Nephron (organoid): Measurements from ENCODE around the gene SLC6A9.

Source experiments
- H3K27ac Mint-ChIP-seq, 3 experiments: 2 replicates each; pipeline ENCODE4 v1.8.0; 2020; ENCODE audit warnings: mixed read lengths in 3 of 3, mild to moderate bottlenecking in 2 of 3, moderate library complexity in 1 of 3
- H3K27me3 Mint-ChIP-seq: 2 replicates; pipeline ENCODE4 v1.8.0; 2021; ENCODE audit warnings: low read depth, mild to moderate bottlenecking, moderate library complexity, mixed read lengths
- H3K36me3 Mint-ChIP-seq: 2 replicates; pipeline ENCODE4 v1.8.0; 2020; ENCODE audit warnings: low read depth, mixed read lengths
- H3K4me1 Mint-ChIP-seq: 2 replicates; pipeline ENCODE4 v1.8.0; 2020; ENCODE audit warnings: mixed read lengths
- H3K4me3 Mint-ChIP-seq, 3 experiments: 2 replicates each; pipeline ENCODE4 v1.8.0; 2020; ENCODE audit warnings: mild to moderate bottlenecking in 3 of 3, mixed read lengths in 3 of 3, moderate library complexity in 2 of 3
- H3K9me3 Mint-ChIP-seq: 2 replicates; pipeline ENCODE4 v1.8.0; 2020; ENCODE audit warnings: mixed read lengths
- CTCF ChIP-seq, 3 experiments: fragments of 200-600 bp; sonication (generic); IDR thresholded peaks; one replicate each; pipeline ENCODE4 v1.5.0; 2021; ENCODE audit warnings: antibody characterized with exemption in 3 of 3; ENCODE audit not compliant: unreplicated experiment in 3 of 3

SLC6A9 gene

DNA sequence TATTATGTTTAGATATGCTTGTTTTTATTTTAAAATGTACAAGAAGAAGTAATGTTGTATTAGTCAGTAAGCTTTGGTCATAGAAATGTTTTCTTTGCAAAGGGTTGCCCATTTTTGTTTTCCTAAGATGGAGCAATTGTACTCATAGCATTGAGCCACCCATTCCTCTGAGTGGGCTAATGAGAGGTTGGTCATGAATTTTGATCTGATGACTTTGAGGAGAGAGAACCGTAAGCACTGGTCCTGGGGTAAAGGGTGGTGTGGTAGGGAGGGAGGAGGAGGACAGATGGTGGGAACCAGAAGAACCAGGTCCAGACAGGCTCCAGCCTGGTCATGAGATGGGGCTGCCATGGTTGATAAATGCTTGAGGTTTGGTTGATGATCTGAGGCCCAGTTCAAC is 15.9 kb upstream of the SLC6A9 start:
- Mint-ChIP-seq H3K27me3 (peaks cover 25% of the 10 kb centered on the region), H3K27ac (peak overlapping the region in 1 of 3 experiments; percentile 70)
- no peak for TF ChIP-seq CTCF (IDR thresholded peaks at IDR 0.05; ENCODE audit: unreplicated experiment in 3 of 3)

GRCh38 chr1:44045064-44045463 is 13.8 kb upstream of the SLC6A9 start:
- no peak overlapping the region for H3K4me3 Mint-ChIP-seq
- H3K27me3 Mint-ChIP-seq: peaks cover 17% of the 10 kb centered on the region
- no peak overlapping the region for H3K27ac Mint-ChIP-seq
- H3K4me1 Mint-ChIP-seq: peaks cover 17% of the 10 kb centered on the region
- no peaks in the 10 kb centered on the region for H3K36me3 Mint-ChIP-seq
- H3K9me3 Mint-ChIP-seq: no peaks in the 10 kb centered on the region
- no peak for TF ChIP-seq CTCF (IDR thresholded peaks at IDR 0.05; ENCODE audit: unreplicated experiment in 3 of 3)

More for the DNA sequence above, 15.9 kb upstream of the SLC6A9 start:
- Mint-ChIP-seq H3K4me1 (peaks cover 17% of the 10 kb centered on the region), H3K36me3 (no peaks in the 10 kb centered on the region), H3K4me3 (no peak overlapping the region), H3K9me3 (no peaks in the 10 kb centered on the region)

- no peak for TF ChIP-seq CTCF (IDR thresholded peaks at IDR 0.05; ENCODE audit: unreplicated experiment in 3 of 3)
- H3K27me3 Mint-ChIP-seq: peaks cover 17% of the 10 kb centered on the region
- H3K36me3 Mint-ChIP-seq: no peaks in the 10 kb centered on the region
- H3K27ac Mint-ChIP-seq: no peak overlapping the region
- H3K9me3 Mint-ChIP-seq: no peaks in the 10 kb centered on the region
- H3K4me1 Mint-ChIP-seq: peaks cover 11% of the 10 kb centered on the region
- no peak overlapping the region for H3K4me3 Mint-ChIP-seq
Observed at GRCh38 chr1:44044071-44044801, 13.0 kb upstream of the SLC6A9 start.

DNA sequence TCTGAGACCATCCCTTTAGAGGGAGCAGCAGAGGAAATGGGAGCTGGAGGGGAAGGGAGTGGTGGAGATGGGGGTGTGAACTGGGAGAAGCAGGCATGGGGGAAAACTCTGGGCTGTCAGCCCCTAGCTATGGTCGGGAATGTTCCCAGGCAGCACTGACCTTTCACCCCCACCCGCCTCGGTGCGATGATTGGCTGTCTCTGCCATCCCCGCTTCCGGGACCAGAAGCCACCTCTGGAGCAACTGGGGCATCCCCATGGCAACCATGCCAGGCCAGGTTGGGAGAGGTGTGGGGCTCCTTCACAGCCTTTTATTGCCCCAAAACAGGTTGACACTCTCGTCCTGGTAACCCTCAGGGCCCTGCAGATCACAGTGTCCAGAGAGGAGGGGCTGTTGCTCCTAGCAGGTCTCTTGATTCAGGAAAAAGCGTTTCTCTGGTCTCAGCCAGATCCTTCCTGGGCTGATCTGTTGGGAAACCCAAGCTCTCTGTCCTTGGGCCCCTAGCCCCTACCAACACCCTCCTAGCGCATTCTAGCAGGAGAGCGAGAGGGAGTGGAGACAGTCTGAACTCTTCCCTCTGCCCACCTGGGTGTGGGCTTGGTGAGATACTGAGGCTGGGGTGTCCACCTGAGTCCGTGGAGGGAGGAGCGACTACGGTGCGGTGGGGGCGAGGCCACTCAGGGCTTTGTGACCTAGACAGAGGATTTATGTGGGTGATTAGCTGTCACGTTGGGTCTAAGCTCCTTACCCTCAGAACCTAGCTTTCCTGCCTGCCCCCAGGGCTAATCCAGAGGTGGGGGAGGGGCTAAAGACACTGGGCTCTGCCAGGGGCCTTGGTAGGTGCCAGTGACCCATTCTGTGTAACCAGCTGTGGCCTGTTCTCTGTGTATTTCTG is 12.2 kb upstream of the SLC6A9 start:
- H3K27ac Mint-ChIP-seq: no peak overlapping the region
- H3K36me3 Mint-ChIP-seq: no peaks in the 10 kb centered on the region
- H3K4me3 Mint-ChIP-seq: no peak overlapping the region
- TF ChIP-seq CTCF (IDR thresholded peaks at IDR 0.05; ENCODE audit: unreplicated experiment in 3 of 3): no peak
- no peaks in the 10 kb centered on the region for H3K9me3 Mint-ChIP-seq
- peaks cover 16% of the 10 kb centered on the region for H3K4me1 Mint-ChIP-seq
- H3K27me3 Mint-ChIP-seq: peaks cover 17% of the 10 kb centered on the region

- H3K4me3 Mint-ChIP-seq: no peak overlapping the region
- peaks cover 24% of the 10 kb centered on the region for H3K4me1 Mint-ChIP-seq
- H3K27me3 Mint-ChIP-seq: peaks cover 12% of the 10 kb centered on the region
- TF ChIP-seq CTCF (IDR thresholded peaks at IDR 0.05; ENCODE audit: unreplicated experiment in 3 of 3): no peak
- H3K9me3 Mint-ChIP-seq: no peaks in the 10 kb centered on the region
- H3K27ac Mint-ChIP-seq: no peak overlapping the region
- H3K36me3 Mint-ChIP-seq: no peaks in the 10 kb centered on the region
Observed at GRCh38 chr1:44040846-44041245, 9.6 kb upstream of the SLC6A9 start.
